ENCODE data around the gene SELENOW.
"Not testable (repeated sequence)": the region's sequence is repeated elsewhere in the genome, so short reads cannot be mapped to it uniquely, and the experiment has no call there.

GRCh38 chr19:47777245-47778048, 1.1 kb upstream of the SELENOW start:
- TF ChIP-seq, protein P1, sequence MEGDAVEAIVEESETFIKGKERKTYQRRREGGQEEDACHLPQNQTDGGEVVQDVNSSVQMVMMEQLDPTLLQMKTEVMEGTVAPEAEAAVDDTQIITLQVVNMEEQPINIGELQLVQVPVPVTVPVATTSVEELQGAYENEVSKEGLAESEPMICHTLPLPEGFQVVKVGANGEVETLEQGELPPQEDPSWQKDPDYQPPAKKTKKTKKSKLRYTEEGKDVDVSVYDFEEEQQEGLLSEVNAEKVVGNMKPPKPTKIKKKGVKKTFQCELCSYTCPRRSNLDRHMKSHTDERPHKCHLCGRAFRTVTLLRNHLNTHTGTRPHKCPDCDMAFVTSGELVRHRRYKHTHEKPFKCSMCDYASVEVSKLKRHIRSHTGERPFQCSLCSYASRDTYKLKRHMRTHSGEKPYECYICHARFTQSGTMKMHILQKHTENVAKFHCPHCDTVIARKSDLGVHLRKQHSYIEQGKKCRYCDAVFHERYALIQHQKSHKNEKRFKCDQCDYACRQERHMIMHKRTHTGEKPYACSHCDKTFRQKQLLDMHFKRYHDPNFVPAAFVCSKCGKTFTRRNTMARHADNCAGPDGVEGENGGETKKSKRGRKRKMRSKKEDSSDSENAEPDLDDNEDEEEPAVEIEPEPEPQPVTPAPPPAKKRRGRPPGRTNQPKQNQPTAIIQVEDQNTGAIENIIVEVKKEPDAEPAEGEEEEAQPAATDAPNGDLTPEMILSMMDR (IDR thresholded peaks at IDR 0.05), result not testable (repeated sequence)
- not testable (repeated sequence) for TF ChIP-seq POLR2A, POLR2AphosphoS5 (IDR thresholded peaks at IDR 0.05)
